SK-N-SH (cell line): ENCODE measurements around the gene MSANTD3. TPM values are rescaled to one million over a fixed set of nuclear protein-coding genes. Genes with fewer than 3 reads are reported as not detected.

ENCODE experiments used
- CTCF ChIA-PET: fragments of 300-600, 350-600 bp; formaldehyde crosslinking; extraction: SDS; loops from one replicate; lab custom pipeline; 2021; lab: Yijun Ruan, JAX
- POLR2A ChIA-PET: fragments of 350-600 bp; sonication (Branson Sonifier 250); formaldehyde crosslinking; extraction: SDS; loops from one replicate; lab custom pipeline; 2020; ENCODE audit warnings: antibody characterized with exemption, inconsistent platforms; lab: Yijun Ruan, JAX
- DNase-seq: peaks from one replicate; pipeline ENCODE4 v3.0.0; 2012
- H2AFZ ChIP-seq: fragments of 200-600 bp; sonication (generic); 2 replicates; pipeline ENCODE4 v1.8.1; 2016; ENCODE audit warnings: antibody characterized with exemption, mild to moderate bottlenecking, low read depth
- H3F3A ChIP-seq: fragments of 200-600 bp; sonication (generic); replicated peaks from 2 replicates; pipeline ENCODE3; 2016; ENCODE audit warnings: antibody characterized with exemption, mild to moderate bottlenecking; ENCODE audit not compliant: insufficient read depth
- H3K27ac ChIP-seq, 2 experiments: fragments of 200-500 bp in 1 of 2; fragments of 200-600 bp in 1 of 2; sonication (Bioruptor generic) in 1 of 2; sonication (generic), shearing (Covaris generic) in 1 of 2; 2 replicates each; pipeline versions ENCODE4 v1.5.1 to v1.6.1; 2014 to 2016; ENCODE audit warnings: low read depth in 2 of 2, inconsistent platforms in 1 of 2, low read length in 1 of 2, mild to moderate bottlenecking in 1 of 2, mixed read lengths in 1 of 2
- H3K27me3 ChIP-seq: fragments of 200-600 bp; sonication (generic), shearing (Covaris generic); 2 replicates; pipeline ENCODE4 v1.6.1; 2016; ENCODE audit warnings: mixed run types; ENCODE audit not compliant: insufficient read depth
- H3K36me3 ChIP-seq, 2 experiments: fragments of 200-500 bp in 1 of 2; fragments of 200-600 bp in 1 of 2; sonication (Bioruptor generic) in 1 of 2; sonication (generic) in 1 of 2; replicated peaks in 1 of 2; 2 replicates each; pipeline versions ENCODE3 to v1.5.1; 2014 to 2016; ENCODE audit warnings: low read length in 1 of 2, mild to moderate bottlenecking in 1 of 2; ENCODE audit not compliant: insufficient read depth in 2 of 2, control insufficient read depth in 1 of 2
- H3K4me1 ChIP-seq, 2 experiments: fragments of 200-500 bp in 1 of 2; fragments of 200-600 bp in 1 of 2; sonication (Bioruptor generic) in 1 of 2; sonication (generic), shearing (Covaris generic) in 1 of 2; 2 replicates each; pipeline versions ENCODE4 v1.5.1 to v1.6.1; 2014 to 2016; ENCODE audit warnings: low read depth in 1 of 2, low read length in 1 of 2, mixed run types in 1 of 2; ENCODE audit not compliant: insufficient read depth in 2 of 2, control insufficient read depth in 1 of 2
- H3K4me2 ChIP-seq: fragments of 200-600 bp; sonication (generic), shearing (Covaris generic); 2 replicates; pipeline ENCODE4 v1.6.1; 2017; ENCODE audit warnings: mixed run types
- H3K4me3 ChIP-seq, 2 experiments: fragments of 200-500 bp in 1 of 2; fragments of 200-600 bp in 1 of 2; sonication (Bioruptor generic) in 1 of 2; sonication (generic), shearing (Covaris generic) in 1 of 2; 2 replicates each; pipeline versions ENCODE4 v1.5.1 to v1.8.1; 2014 to 2016; ENCODE audit warnings: low read depth in 2 of 2, inconsistent platforms in 1 of 2, low read length in 1 of 2, mild to moderate bottlenecking in 1 of 2, mixed read lengths in 1 of 2, moderate library complexity in 1 of 2
- H3K79me2 ChIP-seq: fragments of 200-600 bp; sonication (generic); 2 replicates; pipeline ENCODE4 v1.8.1; 2017; ENCODE audit warnings: mild to moderate bottlenecking; ENCODE audit not compliant: insufficient read depth
- H3K9ac ChIP-seq: fragments of 200-600 bp; sonication (generic); 2 replicates; pipeline ENCODE4 v1.6.1; 2017; ENCODE audit warnings: mixed run types
- H3K9me2 ChIP-seq: fragments of 200-600 bp; sonication (generic); 2 replicates; pipeline ENCODE4 v1.6.1; 2017; ENCODE audit warnings: mixed run types
- H3K9me3 ChIP-seq: fragments of 200-600 bp; sonication (generic); 2 replicates; pipeline ENCODE4 v1.6.1; 2017; ENCODE audit warnings: mixed run types, mild to moderate bottlenecking, moderate library complexity
- H4K20me1 ChIP-seq: fragments of 200-600 bp; sonication (generic); 2 replicates; pipeline ENCODE4 v1.6.1; 2017; ENCODE audit warnings: mild to moderate bottlenecking, mixed run types; ENCODE audit not compliant: insufficient read depth
- CHD2 ChIP-seq: fragments of 150-350 bp; IDR thresholded peaks from 2 replicates; pipeline ENCODE4 v1.6.1; 2018; ENCODE audit warnings: low read length; ENCODE audit not compliant: partially characterized antibody
- CTCF ChIP-seq: fragments of 200-600 bp; sonication (generic); IDR thresholded peaks from 2 replicates; pipeline ENCODE4 v1.6.1; 2017; ENCODE audit warnings: antibody characterized with exemption, mild to moderate bottlenecking, moderate library complexity
- FOSL2 ChIP-seq: IDR thresholded peaks from 2 replicates; pipeline ENCODE4 v1.4.0; 2012; ENCODE audit warnings: low read depth, mild to moderate bottlenecking, moderate library complexity, borderline replicate concordance
- FOXJ3 ChIP-seq: sonication (generic); formaldehyde crosslinking; IDR thresholded peaks from 2 replicates; pipeline ENCODE4 v1.5.1; 2020; ENCODE audit warnings: mild to moderate bottlenecking, missing genetic modification reagents
- GABPA ChIP-seq: IDR thresholded peaks from 2 replicates; pipeline ENCODE4 v1.4.0; 2012; ENCODE audit warnings: low read depth, mild to moderate bottlenecking
- GATA2 ChIP-seq: sonication (generic); formaldehyde crosslinking; IDR thresholded peaks from 2 replicates; pipeline ENCODE4 v1.5.0; 2020; ENCODE audit warnings: mild to moderate bottlenecking, missing genetic modification reagents
- MAX ChIP-seq: IDR thresholded peaks from 2 replicates; pipeline ENCODE4 v1.4.0; 2012; ENCODE audit warnings: low read depth
- MEF2A ChIP-seq: IDR thresholded peaks from 2 replicates; pipeline ENCODE4 v1.4.0; 2012; ENCODE audit warnings: low read depth, borderline replicate concordance
- MXI1 ChIP-seq: IDR thresholded peaks from 2 replicates; pipeline ENCODE4 v1.6.1; 2012; ENCODE audit warnings: mild to moderate bottlenecking, low read depth, low read length, improper control_type of control experiment
- NRF1 ChIP-seq: IDR thresholded peaks from 2 replicates; pipeline ENCODE4 v1.6.1; 2012; ENCODE audit warnings: low read depth, mild to moderate bottlenecking, low read length
- POLR2AphosphoS5 ChIP-seq: IDR thresholded peaks from 2 replicates; pipeline ENCODE4 v1.6.1; 2012; ENCODE audit warnings: low read depth, low read length
- RAD21 ChIP-seq: IDR thresholded peaks from 2 replicates; pipeline ENCODE4 v1.6.1; 2012; ENCODE audit warnings: mild to moderate bottlenecking, low read length
- RXRA ChIP-seq: IDR thresholded peaks from 2 replicates; pipeline ENCODE4 v1.4.0; 2012; ENCODE audit warnings: low read depth, mild to moderate bottlenecking, borderline replicate concordance
- SIN3A ChIP-seq: IDR thresholded peaks from 2 replicates; pipeline ENCODE4 v1.6.1; 2012; ENCODE audit warnings: low read depth, mild to moderate bottlenecking, low read length, moderate library complexity, borderline replicate concordance
- TAF1 ChIP-seq: IDR thresholded peaks from 2 replicates; pipeline ENCODE4 v1.6.1; 2012; ENCODE audit warnings: low read depth, mild to moderate bottlenecking, low read length, moderate library complexity, borderline replicate concordance
- TEAD4 ChIP-seq: IDR thresholded peaks from 2 replicates; pipeline ENCODE4 v1.4.0; 2012; ENCODE audit warnings: mild to moderate bottlenecking, borderline replicate concordance; ENCODE audit not compliant: insufficient read depth
- YY1 ChIP-seq: IDR thresholded peaks from 2 replicates; pipeline ENCODE4 v1.4.0; 2012; ENCODE audit warnings: low read depth, mild to moderate bottlenecking
- WGBS: methylation state at CpG from one replicate; pipeline ENCODE4 v1.1.6; 2017; ENCODE audit warnings: low lambda C conversion rate; 5-methylcytosine and 5-hydroxymethylcytosine counted together
- polyA plus RNA-seq, 3 experiments: library from polyadenylated mRNA; depleted of rRNA; stranded (reverse); fragments of >200 nt; gene quantifications; 2 replicates each; pipeline ENCODE4 v1.2.3, GENCODE V29; 2012

Gene MSANTD3
- polyA plus RNA-seq, 1 of the 3 experiments (the other 2 are of a cell fraction), result 48.3 TPM

GRCh38 chr9:100394816-100395215 lies 32.1 kb upstream of the MSANTD3 start:
- Histone ChIP-seq H3K79me2 (no peaks in the 10 kb centered on the region), H3K4me3 (no peak overlapping the region), H3K9ac (no peak overlapping the region), H3K27me3 (no peaks in the 10 kb centered on the region), H3K36me3 (peaks cover 0 to 9% of the 10 kb centered on the region in 2 experiments), H4K20me1 (no peaks in the 10 kb centered on the region), H3K9me3 (no peaks in the 10 kb centered on the region; the same call in 1 of the 2 replicates), H3F3A (no peaks in the 10 kb centered on the region), H3K4me1 (no peaks in the 10 kb centered on the region), H3K27ac (no peak overlapping the region), H2AFZ (no peak overlapping the region), H3K9me2 (no peaks in the 10 kb centered on the region), H3K4me2 (no peak overlapping the region)
- TF ChIP-seq MAX (no peak), TEAD4 (no peak)
- WGBS, result 82% methylated on average over 2 of the region's 2 CpGs
- no peak for DNase-seq
- CTCF ChIA-PET, result no interaction called here
- POLR2A ChIA-PET, result no interaction called here

- CTCF ChIA-PET, result no interaction called here
- Histone ChIP-seq H3K9me3 (no peaks in the 10 kb centered on the region; the same call in 1 of the 2 replicates), H3K36me3 (peaks cover 0 to 6% of the 10 kb centered on the region in 2 experiments), H2AFZ (no peak overlapping the region), H3K4me1 (no peaks in the 10 kb centered on the region), H4K20me1 (no peaks in the 10 kb centered on the region), H3K4me2 (no peak overlapping the region), H3K79me2 (no peaks in the 10 kb centered on the region), H3K9me2 (no peaks in the 10 kb centered on the region), H3K27ac (no peak overlapping the region), H3K27me3 (no peaks in the 10 kb centered on the region), H3F3A (no peaks in the 10 kb centered on the region), H3K9ac (no peak overlapping the region), H3K4me3 (no peak overlapping the region)
- TF ChIP-seq MXI1 (no peak), RAD21 (no peak), TAF1 (no peak), YY1 (no peak), RXRA (no peak), GABPA (no peak), POLR2AphosphoS5 (no peak), CHD2 (no peak), GATA2 (CRISPR knock-in tag) (no peak), FOSL2 (no peak)
- no peak for DNase-seq
- POLR2A ChIA-PET, result no interaction called here
- 95% methylated on average over 9 of the region's 9 CpGs for WGBS
These were observed 30.2 kb upstream of the MSANTD3 start for GRCh38 chr9:100396769-100397168.

GRCh38 chr9:100397529-100398266 lies 29.2 kb upstream of the MSANTD3 start:
- peaks cover 0 to 6% of the 10 kb centered on the region in 2 experiments for H3K36me3 ChIP-seq
- H3K4me1 ChIP-seq, result no peaks in the 10 kb centered on the region
- H3K9me3 ChIP-seq, result no peaks in the 10 kb centered on the region; the same call in 1 of the 2 replicates
- no peak overlapping the region for H2AFZ ChIP-seq
- no peak overlapping the region for H3K9ac ChIP-seq
- H3F3A ChIP-seq, result no peaks in the 10 kb centered on the region
- TF ChIP-seq MEF2A, result no peak
- no peak for TF ChIP-seq MAX
- no peak for TF ChIP-seq FOXJ3 (CRISPR knock-in tag)
- TF ChIP-seq SIN3A, result no peak
- TF ChIP-seq CTCF, result no peak
- no peak for TF ChIP-seq NRF1
- no peak overlapping the region for H3K4me3 ChIP-seq
- no peak for DNase-seq
- ChIA-PET POLR2A (no interaction called here), CTCF (no interaction called here)
- no peak overlapping the region for H3K27ac ChIP-seq
- H3K9me2 ChIP-seq, result no peaks in the 10 kb centered on the region
- no peaks in the 10 kb centered on the region for H3K79me2 ChIP-seq
- WGBS, result 62% methylated on average over 3 of the region's 3 CpGs
- no peaks in the 10 kb centered on the region for H4K20me1 ChIP-seq
- H3K27me3 ChIP-seq, result no peaks in the 10 kb centered on the region
- H3K4me2 ChIP-seq, result no peak overlapping the region
